Measurements from ENCODE around the gene POLR1B.
"Not testable (repeated sequence)": the region's sequence is repeated elsewhere in the genome, so short reads cannot be mapped to it uniquely, and the experiment has no call there.

POLR1B gene, protein sequence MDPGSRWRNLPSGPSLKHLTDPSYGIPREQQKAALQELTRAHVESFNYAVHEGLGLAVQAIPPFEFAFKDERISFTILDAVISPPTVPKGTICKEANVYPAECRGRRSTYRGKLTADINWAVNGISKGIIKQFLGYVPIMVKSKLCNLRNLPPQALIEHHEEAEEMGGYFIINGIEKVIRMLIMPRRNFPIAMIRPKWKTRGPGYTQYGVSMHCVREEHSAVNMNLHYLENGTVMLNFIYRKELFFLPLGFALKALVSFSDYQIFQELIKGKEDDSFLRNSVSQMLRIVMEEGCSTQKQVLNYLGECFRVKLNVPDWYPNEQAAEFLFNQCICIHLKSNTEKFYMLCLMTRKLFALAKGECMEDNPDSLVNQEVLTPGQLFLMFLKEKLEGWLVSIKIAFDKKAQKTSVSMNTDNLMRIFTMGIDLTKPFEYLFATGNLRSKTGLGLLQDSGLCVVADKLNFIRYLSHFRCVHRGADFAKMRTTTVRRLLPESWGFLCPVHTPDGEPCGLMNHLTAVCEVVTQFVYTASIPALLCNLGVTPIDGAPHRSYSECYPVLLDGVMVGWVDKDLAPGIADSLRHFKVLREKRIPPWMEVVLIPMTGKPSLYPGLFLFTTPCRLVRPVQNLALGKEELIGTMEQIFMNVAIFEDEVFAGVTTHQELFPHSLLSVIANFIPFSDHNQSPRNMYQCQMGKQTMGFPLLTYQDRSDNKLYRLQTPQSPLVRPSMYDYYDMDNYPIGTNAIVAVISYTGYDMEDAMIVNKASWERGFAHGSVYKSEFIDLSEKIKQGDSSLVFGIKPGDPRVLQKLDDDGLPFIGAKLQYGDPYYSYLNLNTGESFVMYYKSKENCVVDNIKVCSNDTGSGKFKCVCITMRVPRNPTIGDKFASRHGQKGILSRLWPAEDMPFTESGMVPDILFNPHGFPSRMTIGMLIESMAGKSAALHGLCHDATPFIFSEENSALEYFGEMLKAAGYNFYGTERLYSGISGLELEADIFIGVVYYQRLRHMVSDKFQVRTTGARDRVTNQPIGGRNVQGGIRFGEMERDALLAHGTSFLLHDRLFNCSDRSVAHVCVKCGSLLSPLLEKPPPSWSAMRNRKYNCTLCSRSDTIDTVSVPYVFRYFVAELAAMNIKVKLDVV

DNA sequence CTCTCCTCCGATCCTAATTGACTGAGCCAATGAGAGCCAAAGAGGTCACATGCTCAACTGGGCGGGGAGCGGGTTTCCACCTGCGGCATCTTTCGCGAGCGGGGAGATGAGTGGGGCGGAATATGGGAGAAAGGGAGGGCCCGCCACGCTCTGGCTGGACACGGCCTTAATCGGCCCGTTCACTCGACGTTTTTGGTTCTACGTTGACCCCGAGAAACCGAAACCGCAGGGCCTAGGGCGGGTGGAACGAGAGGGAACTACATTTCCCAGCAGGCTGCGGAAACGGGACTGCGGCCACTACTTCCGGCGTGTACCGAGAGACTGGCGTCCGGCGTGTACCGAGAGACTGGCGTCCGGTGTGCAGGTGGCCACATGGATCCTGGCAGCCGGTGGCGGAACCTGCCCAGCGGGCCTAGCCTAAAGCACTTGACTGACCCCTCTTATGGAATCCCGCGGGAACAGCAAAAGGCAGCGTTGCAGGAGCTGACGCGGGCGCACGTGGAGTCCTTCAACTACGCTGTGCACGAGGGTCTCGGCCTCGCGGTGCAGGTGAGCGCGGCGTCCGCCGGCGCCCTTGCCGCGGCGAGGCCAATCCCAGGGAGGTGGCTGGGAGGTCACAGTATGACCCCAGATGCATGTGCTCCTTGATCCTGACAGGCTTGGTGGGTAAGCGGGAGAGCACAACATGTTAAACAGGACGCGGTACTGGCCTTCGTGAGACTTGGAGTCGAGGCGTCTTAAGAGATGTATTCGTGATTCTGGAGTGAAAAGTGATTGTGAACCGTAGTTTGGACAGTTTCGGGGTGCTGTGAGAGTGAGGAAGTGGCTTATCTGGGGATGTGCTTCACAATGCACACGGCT lies at the start of gene POLR1B:
TSS of gene POLR1B (plus strand) at position 343 of the 861 bp plus-strand sequence. CDS start at position 373, 30 bp downstream.
- H3K4me3 ChIP-seq (ENCODE audit: low read depth, low read length): peak within 1 kb of the TSS; percentile 96
- peak; percentile 82 for DNase-seq (ENCODE audit: low read depth, low spot score)
- in situ Hi-C loops (cut with HindIII; ENCODE audit: low sequenced_read_pairs): no loop called here
- TF ChIP-seq, protein P1, sequence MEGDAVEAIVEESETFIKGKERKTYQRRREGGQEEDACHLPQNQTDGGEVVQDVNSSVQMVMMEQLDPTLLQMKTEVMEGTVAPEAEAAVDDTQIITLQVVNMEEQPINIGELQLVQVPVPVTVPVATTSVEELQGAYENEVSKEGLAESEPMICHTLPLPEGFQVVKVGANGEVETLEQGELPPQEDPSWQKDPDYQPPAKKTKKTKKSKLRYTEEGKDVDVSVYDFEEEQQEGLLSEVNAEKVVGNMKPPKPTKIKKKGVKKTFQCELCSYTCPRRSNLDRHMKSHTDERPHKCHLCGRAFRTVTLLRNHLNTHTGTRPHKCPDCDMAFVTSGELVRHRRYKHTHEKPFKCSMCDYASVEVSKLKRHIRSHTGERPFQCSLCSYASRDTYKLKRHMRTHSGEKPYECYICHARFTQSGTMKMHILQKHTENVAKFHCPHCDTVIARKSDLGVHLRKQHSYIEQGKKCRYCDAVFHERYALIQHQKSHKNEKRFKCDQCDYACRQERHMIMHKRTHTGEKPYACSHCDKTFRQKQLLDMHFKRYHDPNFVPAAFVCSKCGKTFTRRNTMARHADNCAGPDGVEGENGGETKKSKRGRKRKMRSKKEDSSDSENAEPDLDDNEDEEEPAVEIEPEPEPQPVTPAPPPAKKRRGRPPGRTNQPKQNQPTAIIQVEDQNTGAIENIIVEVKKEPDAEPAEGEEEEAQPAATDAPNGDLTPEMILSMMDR (IDR thresholded peaks at IDR 0.05; ENCODE audit: low read depth, low read length): no peak

DNA sequence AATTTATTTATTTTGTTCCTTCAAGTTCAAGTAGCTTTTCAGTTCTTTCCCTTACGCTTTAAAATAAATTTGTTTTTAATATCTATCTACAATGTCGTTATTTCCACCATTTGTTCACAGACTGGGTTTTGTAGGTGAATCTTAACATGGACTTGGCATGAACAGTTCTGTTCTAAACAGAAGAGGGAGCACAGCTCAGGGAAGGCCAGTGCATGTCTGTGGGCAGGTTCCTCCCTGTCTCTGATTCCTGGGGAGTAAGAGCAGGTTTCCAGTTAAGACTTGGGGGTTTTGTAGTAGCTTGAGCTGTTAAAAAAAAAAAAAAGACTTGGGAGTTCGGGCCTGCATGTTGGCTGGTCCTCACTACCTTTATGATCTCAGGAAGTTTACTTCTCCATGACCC lies 49.2 kb upstream of the POLR1B start:
- in situ Hi-C loops (cut with HindIII; ENCODE audit: low sequenced_read_pairs): no loop called here
- no peak overlapping the region for H3K4me3 ChIP-seq (ENCODE audit: low read depth, low read length)
- DNase-seq (ENCODE audit: low read depth, low spot score): peak; percentile 35
- TF ChIP-seq, protein P1 (IDR thresholded peaks at IDR 0.05; ENCODE audit: low read depth, low read length): peak; percentile 13

DNA sequence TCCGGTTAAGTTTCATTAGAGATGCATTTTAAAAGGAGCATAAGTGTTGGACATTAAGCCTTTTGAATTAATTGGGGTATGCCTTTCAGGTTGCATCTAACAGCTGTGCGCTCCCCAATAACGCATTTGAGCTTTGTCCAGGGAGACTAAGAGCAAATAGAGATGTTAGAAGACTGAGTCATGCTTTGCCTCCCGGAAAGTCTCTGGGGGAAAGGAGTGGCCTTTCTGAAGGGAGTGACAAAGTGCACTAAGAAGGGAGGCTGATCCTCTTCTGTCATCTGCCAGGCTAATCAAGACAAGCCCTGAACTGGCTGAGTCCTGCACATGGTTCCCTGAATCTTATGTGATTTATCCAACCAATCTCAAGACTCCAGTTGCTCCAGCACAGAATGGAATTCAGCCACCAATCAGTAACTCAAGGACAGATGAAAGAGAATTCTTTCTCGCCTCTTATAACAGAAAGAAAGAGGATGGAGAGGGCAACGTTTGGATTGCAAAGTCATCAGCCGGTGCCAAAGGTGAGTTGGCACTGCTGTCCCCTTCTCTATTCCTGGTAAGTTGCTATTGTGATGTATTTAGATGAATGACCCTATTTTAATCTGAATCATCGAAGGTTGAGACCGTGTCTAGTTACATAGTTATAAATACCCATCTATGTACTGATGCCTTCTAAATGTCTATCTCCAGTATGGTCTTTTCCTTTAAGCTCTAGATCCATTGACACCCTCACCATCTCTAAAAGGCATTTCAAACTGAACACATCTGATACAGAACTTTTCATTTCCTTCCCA lies 48.2 kb upstream of the POLR1B start:
- H3K4me3 ChIP-seq (ENCODE audit: low read depth, low read length): no peak overlapping the region
- TF ChIP-seq, protein P1 (IDR thresholded peaks at IDR 0.05; ENCODE audit: low read depth, low read length): no peak
- peak; percentile 60 for DNase-seq (ENCODE audit: low read depth, low spot score)
- in situ Hi-C loops (cut with HindIII; ENCODE audit: low sequenced_read_pairs): no loop called here

DNA sequence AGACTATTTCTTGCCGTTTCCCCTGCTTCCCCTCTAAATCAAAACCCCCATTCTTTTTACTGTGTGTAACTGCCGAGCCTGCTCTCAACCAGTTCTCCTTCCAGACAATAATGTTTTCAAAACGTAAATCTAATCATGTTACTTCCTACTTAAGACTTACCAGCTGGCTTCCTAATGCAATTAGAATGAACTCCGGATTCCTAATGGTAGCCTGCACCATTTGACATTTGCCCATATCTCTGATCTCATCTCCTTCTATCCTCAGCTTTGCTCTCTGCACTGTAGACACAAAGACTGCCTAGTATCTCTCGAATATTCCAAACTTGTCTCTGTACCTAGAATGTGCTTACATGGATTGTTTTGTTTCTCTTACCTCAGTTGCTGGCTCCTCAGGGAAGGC lies 47.4 kb upstream of the POLR1B start:
- in situ Hi-C loops (cut with HindIII; ENCODE audit: low sequenced_read_pairs): no loop called here
- H3K4me3 ChIP-seq (ENCODE audit: low read depth, low read length): no peak overlapping the region
- DNase-seq (ENCODE audit: low read depth, low spot score): no peak
- TF ChIP-seq, protein P1 (IDR thresholded peaks at IDR 0.05; ENCODE audit: low read depth, low read length): no peak

DNA sequence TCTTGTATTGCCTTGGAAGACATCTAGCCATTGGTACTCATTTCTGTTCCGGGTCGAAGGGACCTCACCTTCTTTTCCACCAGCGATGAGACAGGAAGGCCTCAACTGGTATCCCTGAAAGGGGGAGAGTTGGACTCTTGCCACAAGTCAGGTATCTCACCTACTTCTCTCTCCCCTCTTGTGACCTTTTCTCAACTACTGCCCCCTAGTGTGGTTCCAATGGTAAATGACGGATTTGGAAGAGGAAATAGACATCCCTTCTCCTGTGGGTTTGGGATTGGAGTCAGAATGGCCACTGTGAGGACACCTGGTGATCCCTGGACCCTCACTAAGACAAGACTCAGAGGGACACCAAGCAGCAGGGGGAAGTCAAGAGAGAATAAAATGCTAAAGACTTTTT lies 46.4 kb upstream of the POLR1B start:
- DNase-seq (ENCODE audit: low read depth, low spot score); in situ Hi-C loops (cut with HindIII; ENCODE audit: low sequenced_read_pairs); H3K4me3 ChIP-seq (ENCODE audit: low read depth, low read length): not testable (repeated sequence)

DNA sequence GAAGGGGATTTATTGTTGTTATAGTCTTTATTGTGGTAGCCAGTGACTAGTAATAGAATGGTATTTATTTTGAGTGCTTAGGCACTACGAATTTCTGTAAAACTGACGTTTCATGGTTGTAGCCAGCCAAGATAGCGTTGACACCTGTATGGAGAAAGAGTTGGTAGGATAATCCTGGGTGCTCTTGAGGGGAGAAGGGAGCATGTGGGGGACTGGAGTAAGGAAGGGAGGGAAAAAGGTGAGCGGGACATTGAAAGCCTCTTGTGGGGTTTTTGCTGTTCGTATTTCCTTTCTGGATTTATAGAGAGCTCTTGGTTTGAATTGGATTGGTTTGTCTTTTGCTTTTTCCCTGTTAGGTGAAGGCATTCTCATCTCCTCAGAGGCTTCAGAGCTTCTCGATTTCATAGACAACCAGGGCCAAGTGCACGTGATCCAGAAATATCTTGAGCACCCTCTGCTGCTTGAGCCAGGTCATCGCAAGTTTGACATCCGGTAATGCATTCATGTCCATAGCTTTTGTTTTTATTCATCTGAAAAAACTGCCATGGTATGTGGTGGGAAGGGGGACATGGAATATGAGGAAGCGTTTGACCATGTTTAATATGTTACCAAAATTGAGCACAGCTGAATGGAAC lies 41.3 kb upstream of the POLR1B start:
- in situ Hi-C loops (cut with HindIII; ENCODE audit: low sequenced_read_pairs): not testable (repeated sequence)
- DNase-seq (ENCODE audit: low read depth, low spot score): peak; percentile 17

DNA sequence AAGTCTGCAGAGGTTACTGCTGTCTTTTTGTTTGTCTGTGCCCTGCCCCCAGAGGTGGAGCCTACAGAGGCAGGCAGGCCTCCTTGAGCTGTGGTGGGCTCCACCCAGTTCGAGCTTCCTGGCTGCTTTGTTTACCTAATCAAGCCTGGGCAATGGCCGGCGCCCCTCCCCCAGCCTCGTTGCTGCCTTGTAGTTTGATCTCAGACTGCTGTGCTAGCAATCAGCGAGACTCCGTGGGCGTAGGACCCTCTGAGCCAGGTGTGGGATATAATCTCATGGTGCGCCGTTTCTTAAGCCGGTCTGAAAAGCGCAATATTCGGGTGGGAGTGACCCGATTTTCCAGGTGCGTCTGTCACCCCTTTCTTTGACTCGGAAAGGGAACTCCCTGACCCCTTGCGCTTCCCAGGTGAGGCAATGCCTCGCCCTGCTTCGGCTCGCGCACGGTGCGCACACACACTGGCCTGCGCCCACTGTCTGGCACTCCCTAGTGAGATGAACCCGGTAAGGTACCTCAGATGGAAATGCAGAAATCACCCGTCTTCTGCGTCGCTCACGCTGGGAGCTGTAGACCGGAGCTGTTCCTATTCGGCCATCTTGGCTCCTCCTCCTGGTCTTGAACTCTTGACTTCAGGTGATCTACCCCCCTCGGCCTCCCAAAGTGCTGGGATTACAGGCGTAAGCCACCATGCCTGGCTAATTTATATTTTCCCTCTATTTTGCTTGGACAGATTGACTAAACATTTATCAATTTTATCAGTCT lies 32.8 kb upstream of the POLR1B start:
- in situ Hi-C loops (cut with HindIII; ENCODE audit: low sequenced_read_pairs); H3K4me3 ChIP-seq (ENCODE audit: low read depth, low read length); DNase-seq (ENCODE audit: low read depth, low spot score): not testable (repeated sequence)

More for the DNA sequence above, 41.3 kb upstream of the POLR1B start:
- TF ChIP-seq, protein P1 (IDR thresholded peaks at IDR 0.05; ENCODE audit: low read depth, low read length): peak; percentile 5
- not testable (repeated sequence) for H3K4me3 ChIP-seq (ENCODE audit: low read depth, low read length)

Data from astrocyte of the spinal cord (primary cell).